ENCODE results near the gene CLCN1.
A peak's percentile ranks its signal among the peaks of the same experiment; 100 is the strongest.

CLCN1 gene

DNA sequence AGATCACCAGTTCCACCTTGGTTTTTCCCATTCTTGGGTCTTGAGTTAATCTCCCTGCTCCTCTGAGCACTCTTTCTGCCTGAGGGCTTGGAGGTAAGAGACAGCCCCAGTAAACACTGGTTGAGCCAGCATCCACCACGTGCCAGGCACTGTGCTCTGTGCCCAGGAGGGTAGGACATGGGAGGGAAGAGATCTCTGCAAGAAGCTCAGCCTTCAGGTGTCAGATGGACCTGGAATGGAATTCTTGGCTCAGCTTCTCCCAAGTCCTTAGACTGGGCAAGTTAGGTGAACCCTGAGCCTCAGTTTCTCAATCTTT lies 67.7 kb downstream of the CLCN1 start:
- peak overlapping the region; percentile 99 for H3K9ac ChIP-seq (ENCODE audit: low read depth, low read length)
- H3K4me3 ChIP-seq (ENCODE audit: low read length) = peak overlapping the region; percentile 93
- H3K4me1 ChIP-seq (ENCODE audit: control insufficient read depth, insufficient read depth, low read length) = peaks cover 67% of the 10 kb centered on the region
- no peaks in the 10 kb centered on the region for H3K27me3 ChIP-seq (ENCODE audit: control insufficient read depth, insufficient read depth, low read length)
- H3K36me3 ChIP-seq (ENCODE audit: insufficient read depth, low read length) = peaks cover 65% of the 10 kb centered on the region
- no peaks in the 10 kb centered on the region for H3K9me3 ChIP-seq (replicated peaks; ENCODE audit: low read length)
- peak overlapping the region; percentile 89 for H3K4me2 ChIP-seq (ENCODE audit: low read length)

DNA sequence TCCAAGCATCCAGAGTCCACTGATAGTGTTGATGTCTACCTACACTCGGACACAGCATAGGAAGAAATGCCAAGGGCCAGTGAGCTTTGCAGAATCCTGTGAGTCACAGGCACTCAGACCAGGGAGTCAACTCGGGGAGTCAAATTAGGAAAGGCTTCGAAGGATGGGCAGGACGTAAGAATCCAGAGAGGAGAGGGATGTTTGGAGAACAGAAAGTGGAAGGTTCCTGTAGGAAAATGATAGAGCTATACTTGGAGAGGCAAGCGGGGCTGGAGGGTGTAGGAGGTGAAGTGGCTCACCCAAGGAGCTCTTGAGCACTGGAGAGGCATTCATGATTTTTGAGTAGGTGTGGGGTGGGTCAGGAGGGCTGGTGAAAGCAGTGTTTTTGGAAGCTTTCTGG lies 68.2 kb downstream of the CLCN1 start:
- peak overlapping the region; percentile 89 for H3K4me2 ChIP-seq (ENCODE audit: low read length)
- no peaks in the 10 kb centered on the region for H3K9me3 ChIP-seq (replicated peaks; ENCODE audit: low read length)
- peaks cover 69% of the 10 kb centered on the region for H3K4me1 ChIP-seq (ENCODE audit: control insufficient read depth, insufficient read depth, low read length)
- peaks cover 71% of the 10 kb centered on the region for H3K36me3 ChIP-seq (ENCODE audit: insufficient read depth, low read length)
- H3K9ac ChIP-seq (ENCODE audit: low read depth, low read length) = peak overlapping the region; percentile 99
- no peaks in the 10 kb centered on the region for H3K27me3 ChIP-seq (ENCODE audit: control insufficient read depth, insufficient read depth, low read length)
- H3K4me3 ChIP-seq (ENCODE audit: low read length) = peak overlapping the region; percentile 93

DNA sequence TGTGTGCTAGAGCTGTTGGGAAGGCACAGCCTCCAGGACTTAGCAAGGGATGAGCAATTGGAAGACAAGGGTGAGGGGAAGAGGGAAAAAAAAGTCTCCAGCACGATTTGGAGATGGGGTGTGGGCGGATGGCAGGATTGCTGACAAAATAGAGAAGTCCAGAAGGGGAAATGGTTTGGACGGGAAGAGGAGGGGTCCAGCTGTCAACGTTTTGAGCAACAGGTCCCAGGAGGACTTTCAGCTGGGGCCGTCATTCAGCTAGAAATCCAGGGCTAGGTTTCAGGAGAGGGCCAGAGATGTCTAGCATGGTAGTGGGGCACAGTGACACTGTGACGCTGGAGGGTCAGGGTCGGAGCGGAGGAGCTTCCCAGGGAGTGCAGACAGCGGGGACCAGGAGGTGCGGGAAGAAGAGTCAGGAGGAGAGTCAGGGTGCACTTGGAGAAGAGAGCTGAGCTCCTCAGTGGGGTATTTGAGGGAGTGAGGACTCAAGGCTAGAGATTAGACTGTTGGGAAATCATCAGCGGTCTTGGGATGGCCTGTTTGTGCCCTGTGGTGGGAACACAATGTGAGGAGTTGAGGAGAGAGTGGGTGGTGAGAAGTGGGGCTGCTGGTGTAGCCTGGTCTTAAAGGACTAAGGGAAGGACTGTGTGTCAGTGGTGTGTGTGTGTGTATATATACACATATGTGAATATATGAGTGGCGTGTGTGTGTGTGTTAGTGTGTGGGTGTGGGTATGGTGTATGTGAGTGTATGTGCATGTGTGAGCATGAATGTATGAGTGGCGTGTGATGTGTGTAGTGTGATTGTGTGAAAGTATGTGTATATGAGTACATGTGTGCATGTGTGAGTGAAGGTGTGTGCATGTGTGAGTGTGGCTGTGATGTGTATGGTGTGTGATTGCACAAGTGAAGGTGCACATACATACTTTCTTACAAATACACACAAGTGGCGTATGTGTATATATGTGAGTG lies 69.0 kb downstream of the CLCN1 start:
- Histone ChIP-seq H3K4me3 (ENCODE audit: low read length) (peak overlapping the region; percentile 93), H3K9ac (ENCODE audit: low read depth, low read length) (peak overlapping the region; percentile 99), H3K4me1 (ENCODE audit: control insufficient read depth, insufficient read depth, low read length) (peaks cover 69% of the 10 kb centered on the region), H3K4me2 (ENCODE audit: low read length) (peak overlapping the region; percentile 89), H3K9me3 (replicated peaks; ENCODE audit: low read length) (no peaks in the 10 kb centered on the region), H3K36me3 (ENCODE audit: insufficient read depth, low read length) (peaks cover 79% of the 10 kb centered on the region), H3K27me3 (ENCODE audit: control insufficient read depth, insufficient read depth, low read length) (no peaks in the 10 kb centered on the region)

DNA sequence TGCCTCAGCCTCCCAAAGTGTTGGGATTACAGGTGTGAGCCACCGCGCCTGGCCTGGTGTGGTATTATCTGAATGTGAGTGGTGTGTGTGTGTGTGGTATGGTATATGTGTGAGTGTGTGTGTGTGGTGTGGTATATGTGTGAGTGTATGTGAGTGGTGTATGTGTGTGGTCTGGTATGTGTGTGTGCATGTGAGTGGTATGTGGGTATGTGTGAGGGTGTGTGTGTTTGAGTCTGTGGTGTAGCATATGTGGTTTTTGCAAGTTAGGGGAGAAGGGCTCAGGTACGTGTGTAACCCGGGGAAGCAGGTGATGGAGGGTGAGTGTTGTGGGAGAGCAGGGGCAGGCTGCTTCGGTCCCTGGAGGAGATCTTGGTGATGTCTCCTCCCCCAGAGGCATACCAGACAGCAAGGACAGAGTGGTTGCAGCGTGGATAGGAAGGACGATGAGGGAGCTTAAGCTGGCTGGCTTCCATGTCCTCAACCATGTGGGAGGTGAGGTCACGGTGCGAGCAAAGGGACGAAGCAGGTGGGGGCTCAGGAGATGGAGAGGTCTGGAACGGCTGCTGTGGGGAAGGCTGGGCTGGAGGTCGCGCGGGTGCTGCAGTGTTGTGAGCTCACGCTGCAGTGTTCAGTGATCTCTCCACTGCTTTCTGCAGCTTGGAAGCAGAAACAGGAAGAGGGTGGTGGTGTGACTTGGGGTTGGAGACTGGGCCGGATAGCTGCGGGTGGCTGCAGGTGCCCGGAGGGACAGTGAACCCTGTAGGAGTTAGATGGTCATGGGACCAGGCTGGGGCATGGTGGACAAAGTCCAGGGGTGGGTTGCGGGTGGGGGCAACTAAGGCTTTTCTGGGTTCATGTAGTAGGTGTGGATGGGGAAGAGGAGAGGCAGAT lies 70.2 kb downstream of the CLCN1 start:
- peak overlapping the region; percentile 93 for H3K4me3 ChIP-seq (ENCODE audit: low read length)
- H3K9ac ChIP-seq (ENCODE audit: low read depth, low read length) = peak overlapping the region; percentile 35
- H3K36me3 ChIP-seq (ENCODE audit: insufficient read depth, low read length) = peaks cover 89% of the 10 kb centered on the region
- H3K4me2 ChIP-seq (ENCODE audit: low read length) = peak overlapping the region; percentile 89
- peaks cover 81% of the 10 kb centered on the region for H3K4me1 ChIP-seq (ENCODE audit: control insufficient read depth, insufficient read depth, low read length)
- H3K27me3 ChIP-seq (ENCODE audit: control insufficient read depth, insufficient read depth, low read length) = no peaks in the 10 kb centered on the region
- H3K9me3 ChIP-seq (replicated peaks; ENCODE audit: low read length) = no peaks in the 10 kb centered on the region

DNA sequence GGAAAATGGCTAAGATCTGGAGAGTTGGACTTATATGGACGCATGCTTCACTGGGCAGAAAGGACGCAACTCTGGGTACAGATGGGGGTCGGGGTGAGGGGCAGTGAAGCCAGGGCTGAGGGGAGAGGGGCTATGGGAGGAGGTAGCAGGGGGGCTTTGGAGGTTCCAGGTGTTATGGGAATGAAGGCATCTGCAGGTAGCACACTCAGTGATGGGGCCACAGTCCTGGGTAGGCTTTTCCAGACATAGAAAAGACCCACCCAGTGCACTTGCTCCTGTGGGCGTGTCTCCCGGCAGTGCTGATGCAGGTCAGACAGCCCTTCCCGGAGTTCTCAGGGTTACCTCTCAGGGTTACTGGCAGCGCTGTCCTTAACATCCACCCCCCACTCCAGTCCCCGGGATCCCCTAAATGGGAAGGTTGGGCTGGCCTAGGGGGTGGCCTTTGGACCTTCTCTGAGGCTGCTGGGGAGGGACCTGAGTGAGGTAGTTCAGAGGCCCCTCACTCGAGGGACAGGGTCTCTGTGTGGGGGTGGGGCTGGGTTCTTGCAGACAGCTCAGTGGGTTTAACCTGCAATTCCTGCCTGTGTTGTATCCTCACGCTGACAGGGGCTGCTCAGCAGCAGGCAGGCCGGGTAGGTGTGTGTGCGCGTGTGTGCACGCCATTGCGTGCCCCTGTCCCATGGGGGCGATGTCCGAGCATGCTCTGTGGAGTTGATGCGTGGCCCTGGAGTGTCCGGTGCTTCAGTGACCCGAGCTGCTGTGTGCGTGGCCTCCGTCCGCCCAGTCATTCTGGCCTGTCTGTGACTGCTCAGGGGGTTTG lies 71.5 kb downstream of the CLCN1 start:
- H3K36me3 ChIP-seq (ENCODE audit: insufficient read depth, low read length) = peaks cover 92% of the 10 kb centered on the region
- no peaks in the 10 kb centered on the region for H3K9me3 ChIP-seq (replicated peaks; ENCODE audit: low read length)
- H3K4me2 ChIP-seq (ENCODE audit: low read length) = peak overlapping the region; percentile 89
- no peak overlapping the region for H3K4me3 ChIP-seq (ENCODE audit: low read length)
- no peaks in the 10 kb centered on the region for H3K27me3 ChIP-seq (ENCODE audit: control insufficient read depth, insufficient read depth, low read length)
- no peak overlapping the region for H3K9ac ChIP-seq (ENCODE audit: low read depth, low read length)
- H3K4me1 ChIP-seq (ENCODE audit: control insufficient read depth, insufficient read depth, low read length) = peaks cover 93% of the 10 kb centered on the region

DNA sequence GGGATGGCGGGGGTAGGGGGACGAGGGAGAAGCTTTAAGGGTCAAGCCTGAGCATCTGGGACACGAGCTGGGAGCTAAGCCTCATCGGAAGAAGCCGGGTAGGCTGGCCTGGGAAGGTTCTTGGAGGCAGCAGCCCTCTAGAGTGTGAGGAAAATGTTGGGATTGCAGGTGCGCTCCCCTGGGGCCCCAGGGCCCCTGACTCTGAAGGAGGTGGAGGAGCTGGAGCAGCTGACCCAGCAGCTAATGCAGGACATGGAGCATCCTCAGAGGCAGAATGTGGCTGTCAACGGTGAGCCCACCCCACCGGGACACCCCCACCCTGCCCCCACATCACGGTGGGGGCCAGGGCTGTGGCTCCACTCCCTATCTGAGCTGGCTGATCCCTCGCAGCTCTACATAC lies 72.1 kb downstream of the CLCN1 start:
- no peaks in the 10 kb centered on the region for H3K27me3 ChIP-seq (ENCODE audit: control insufficient read depth, insufficient read depth, low read length)
- H3K9ac ChIP-seq (ENCODE audit: low read depth, low read length) = no peak overlapping the region
- no peaks in the 10 kb centered on the region for H3K9me3 ChIP-seq (replicated peaks; ENCODE audit: low read length)
- peaks cover 96% of the 10 kb centered on the region for H3K4me1 ChIP-seq (ENCODE audit: control insufficient read depth, insufficient read depth, low read length)
- H3K36me3 ChIP-seq (ENCODE audit: insufficient read depth, low read length) = peaks cover 89% of the 10 kb centered on the region
- H3K4me2 ChIP-seq (ENCODE audit: low read length) = peak overlapping the region; percentile 89
- H3K4me3 ChIP-seq (ENCODE audit: low read length) = no peak overlapping the region

DNA sequence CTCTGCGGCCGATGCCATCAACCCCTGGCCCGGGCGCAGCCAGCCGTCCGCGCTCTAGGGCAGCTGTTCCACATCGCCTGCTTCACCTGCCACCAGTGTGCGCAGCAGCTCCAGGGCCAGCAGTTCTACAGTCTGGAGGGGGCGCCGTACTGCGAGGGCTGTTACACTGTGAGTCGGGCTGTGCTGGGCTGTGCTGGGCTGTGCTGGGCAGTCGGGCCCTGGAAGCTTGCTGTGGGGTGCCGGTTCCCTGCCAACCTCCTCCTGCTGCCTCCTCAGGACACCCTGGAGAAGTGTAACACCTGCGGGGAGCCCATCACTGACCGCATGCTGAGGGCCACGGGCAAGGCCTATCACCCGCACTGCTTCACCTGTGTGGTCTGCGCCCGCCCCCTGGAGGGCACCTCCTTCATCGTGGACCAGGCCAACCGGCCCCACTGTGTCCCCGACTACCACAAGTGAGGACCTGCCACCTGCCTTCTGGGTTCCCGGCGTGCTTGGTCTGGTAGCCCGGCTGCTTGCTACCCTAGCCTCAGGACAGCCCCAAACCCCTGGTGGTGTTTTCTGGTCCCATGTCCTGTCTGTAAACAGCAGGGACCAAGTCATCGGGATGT lies 72.7 kb downstream of the CLCN1 start:
- Histone ChIP-seq H3K4me3 (ENCODE audit: low read length) (no peak overlapping the region), H3K36me3 (ENCODE audit: insufficient read depth, low read length) (peaks cover 85% of the 10 kb centered on the region), H3K9ac (ENCODE audit: low read depth, low read length) (no peak overlapping the region)

DNA sequence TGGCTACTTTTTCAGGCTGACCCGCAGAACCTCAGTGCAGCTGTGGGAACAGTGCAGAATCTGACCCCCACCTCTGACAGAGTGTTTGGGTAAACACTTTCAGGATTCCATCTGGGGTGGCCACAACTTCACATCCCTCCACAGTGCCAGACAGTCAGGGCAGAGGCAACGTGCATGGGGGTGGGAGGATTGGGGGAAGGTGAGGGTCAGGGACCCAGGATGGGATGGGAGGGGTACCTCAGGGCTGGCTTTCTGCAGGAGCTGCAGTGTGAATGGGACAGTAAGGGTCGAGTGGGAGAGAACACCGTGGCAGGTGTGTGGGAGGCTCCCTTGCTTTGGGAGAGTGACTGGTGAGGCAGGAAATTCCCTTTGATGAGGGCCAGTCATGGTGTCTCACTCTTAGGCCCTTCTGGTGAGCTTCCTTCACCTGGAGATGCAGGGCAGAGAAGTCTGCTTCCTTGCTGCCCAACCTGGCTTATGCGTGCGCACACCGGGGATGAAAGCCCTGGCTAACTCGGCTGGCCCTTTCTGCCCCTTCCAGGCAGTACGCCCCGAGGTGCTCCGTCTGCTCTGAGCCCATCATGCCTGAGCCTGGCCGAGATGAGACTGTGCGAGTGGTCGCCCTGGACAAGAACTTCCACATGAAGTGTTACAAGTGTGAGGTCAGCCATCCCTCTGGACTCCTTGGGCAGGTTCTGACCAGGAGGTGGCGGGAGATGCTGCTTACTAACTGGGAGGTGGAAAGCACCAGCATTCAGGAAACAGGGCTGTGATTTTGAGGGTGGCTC lies 73.6 kb downstream of the CLCN1 start:
- Histone ChIP-seq H3K4me1 (ENCODE audit: control insufficient read depth, insufficient read depth, low read length) (peaks cover 85% of the 10 kb centered on the region), H3K9ac (ENCODE audit: low read depth, low read length) (no peak overlapping the region), H3K36me3 (ENCODE audit: insufficient read depth, low read length) (peaks cover 76% of the 10 kb centered on the region), H3K9me3 (replicated peaks; ENCODE audit: low read length) (no peaks in the 10 kb centered on the region), H3K4me3 (ENCODE audit: low read length) (no peak overlapping the region), H3K27me3 (ENCODE audit: control insufficient read depth, insufficient read depth, low read length) (no peaks in the 10 kb centered on the region), H3K4me2 (ENCODE audit: low read length) (peak overlapping the region; percentile 19)

More for the DNA sequence above, 72.7 kb downstream of the CLCN1 start:
- no peaks in the 10 kb centered on the region for H3K9me3 ChIP-seq (replicated peaks; ENCODE audit: low read length)
- no peaks in the 10 kb centered on the region for H3K27me3 ChIP-seq (ENCODE audit: control insufficient read depth, insufficient read depth, low read length)
- no peak overlapping the region for H3K4me2 ChIP-seq (ENCODE audit: low read length)
- H3K4me1 ChIP-seq (ENCODE audit: control insufficient read depth, insufficient read depth, low read length) = peaks cover 94% of the 10 kb centered on the region

DNA sequence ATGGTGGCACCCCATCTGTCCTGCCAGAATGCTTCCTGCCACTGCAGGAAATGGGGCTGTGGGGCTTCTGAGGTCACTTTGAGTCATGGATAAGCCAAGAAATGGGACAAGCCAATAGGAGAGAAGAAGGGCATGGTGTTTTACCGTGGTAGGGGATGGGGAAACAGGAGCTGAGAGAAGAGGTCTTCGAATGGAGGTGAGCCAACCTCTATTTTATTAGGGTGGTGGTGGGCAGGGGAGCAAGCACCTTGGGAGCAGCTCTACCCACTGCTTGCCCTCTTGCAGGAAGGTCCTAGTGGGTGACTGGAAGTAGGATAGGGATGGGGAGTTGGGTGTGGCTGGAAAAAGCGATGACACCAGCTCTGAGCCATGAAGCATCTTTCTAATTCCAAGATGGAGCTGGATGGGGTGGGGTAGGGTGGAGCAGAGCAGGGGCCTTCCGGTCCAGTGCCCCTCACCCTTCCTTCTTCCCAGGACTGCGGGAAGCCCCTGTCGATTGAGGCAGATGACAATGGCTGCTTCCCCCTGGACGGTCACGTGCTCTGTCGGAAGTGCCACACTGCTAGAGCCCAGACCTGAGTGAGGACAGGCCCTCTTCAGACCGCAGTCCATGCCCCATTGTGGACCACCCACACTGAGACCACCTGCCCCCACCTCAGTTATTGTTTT lies 74.3 kb downstream of the CLCN1 start:
- Histone ChIP-seq H3K36me3 (ENCODE audit: insufficient read depth, low read length) (peaks cover 69% of the 10 kb centered on the region), H3K9ac (ENCODE audit: low read depth, low read length) (no peak overlapping the region), H3K9me3 (replicated peaks; ENCODE audit: low read length) (no peaks in the 10 kb centered on the region), H3K4me3 (ENCODE audit: low read length) (peak overlapping the region; percentile 6), H3K27me3 (ENCODE audit: control insufficient read depth, insufficient read depth, low read length) (no peaks in the 10 kb centered on the region), H3K4me1 (ENCODE audit: control insufficient read depth, insufficient read depth, low read length) (peaks cover 85% of the 10 kb centered on the region), H3K4me2 (ENCODE audit: low read length) (peak overlapping the region; percentile 19)
